IMR-90 (cell line): ENCODE measurements around the gene MYL4. TPM values are rescaled to one million over a fixed set of nuclear protein-coding genes. Genes with fewer than 3 reads are reported as not detected.

ENCODE experiments used
- ATAC-seq: fragments of 200-7000 bp; cut with Tn5 transposase; 2 replicates; pipeline ENCODE4 v1.9.1; 2020; ENCODE audit warnings: low read depth, mild to moderate bottlenecking, moderate library complexity
- BruUV-seq: library from RNA; stranded (reverse); fragments of 400-500 nt; replicated peaks from 2 replicates; lab custom pipeline; 2021; lab: Mats Ljungman, UMichigan
- CTCF ChIA-PET: fragments of 300-600 bp; formaldehyde crosslinking; extraction: SDS; loops from one replicate; lab custom pipeline; 2021; ENCODE audit warnings: antibody characterized with exemption; lab: Yijun Ruan, JAX
- POLR2A ChIA-PET: fragments of 300-600 bp; sonication (Branson Sonifier 250); formaldehyde crosslinking; loops from one replicate; lab custom pipeline; 2022; ENCODE audit warnings: antibody characterized with exemption; ENCODE audit not compliant: unreplicated experiment; lab: Charles Lee
- DNase-seq: peaks from one replicate; pipeline ENCODE4 v3.0.0; 2013
- H2AFZ ChIP-seq: replicated peaks from 2 replicates; pipeline ENCODE3; 2013; ENCODE audit warnings: low read length, mild to moderate bottlenecking; ENCODE audit not compliant: poor library complexity
- H2AK5ac ChIP-seq: 2 replicates; pipeline ENCODE4 v1.6.1; 2013; ENCODE audit warnings: low read depth, low read length, inconsistent platforms
- H2AK9ac ChIP-seq: replicated peaks from 2 replicates; pipeline ENCODE3; 2013; ENCODE audit warnings: mild to moderate bottlenecking, low read depth, low read length, moderate library complexity; ENCODE audit not compliant: poor library complexity
- H2BK120ac ChIP-seq: 2 replicates; pipeline ENCODE4 v1.6.1; 2013; ENCODE audit warnings: low read depth, low read length, inconsistent platforms
- H2BK15ac ChIP-seq: 3 replicates; pipeline ENCODE4 v1.6.1; 2013; ENCODE audit warnings: low read depth, low read length, inconsistent platforms
- H2BK20ac ChIP-seq: 2 replicates; pipeline ENCODE4 v1.6.1; 2013; ENCODE audit warnings: low read depth, mild to moderate bottlenecking, inconsistent platforms, low read length, moderate library complexity
- H2BK5ac ChIP-seq: 2 replicates; pipeline ENCODE4 v1.6.1; 2013; ENCODE audit warnings: mild to moderate bottlenecking, low read depth, low read length, inconsistent platforms; ENCODE audit not compliant: poor library complexity, severe bottlenecking
- H3K14ac ChIP-seq: replicated peaks from 2 replicates; pipeline ENCODE4 v1.6.1; 2013; ENCODE audit warnings: low read depth, low read length, inconsistent platforms
- H3K18ac ChIP-seq: 2 replicates; pipeline ENCODE4 v1.6.1; 2013; ENCODE audit warnings: low read depth, low read length, control low read depth
- H3K23ac ChIP-seq: 2 replicates; pipeline ENCODE4 v1.6.1; 2013; ENCODE audit warnings: low read depth, low read length, inconsistent platforms
- H3K27ac ChIP-seq: 2 replicates; pipeline ENCODE4 v1.5.1; 2013; ENCODE audit warnings: mild to moderate bottlenecking, control low read depth, low read length; ENCODE audit not compliant: insufficient read depth
- H3K27me3 ChIP-seq: 2 replicates; pipeline ENCODE4 v1.6.1; 2013; ENCODE audit warnings: low read length; ENCODE audit not compliant: control insufficient read depth, insufficient read depth
- H3K36me3 ChIP-seq: 2 replicates; pipeline ENCODE4 v1.6.1; 2013; ENCODE audit warnings: low read length, mixed read lengths; ENCODE audit not compliant: control insufficient read depth, insufficient read depth
- H3K4ac ChIP-seq: 2 replicates; pipeline ENCODE4 v1.6.1; 2013; ENCODE audit warnings: low read depth, low read length, inconsistent platforms
- H3K4me1 ChIP-seq: 2 replicates; pipeline ENCODE4 v1.6.1; 2013; ENCODE audit warnings: low read length, mixed read lengths; ENCODE audit not compliant: control insufficient read depth, insufficient read depth
- H3K4me2 ChIP-seq: 2 replicates; pipeline ENCODE4 v1.6.1; 2013; ENCODE audit warnings: low read depth, mild to moderate bottlenecking, control low read depth, low read length, moderate library complexity
- H3K4me3 ChIP-seq: 2 replicates; pipeline ENCODE4 v1.5.1; 2013; ENCODE audit warnings: low read depth, mild to moderate bottlenecking, control low read depth, low read length, moderate library complexity; ENCODE audit not compliant: insufficient read depth
- H3K56ac ChIP-seq: 2 replicates; pipeline ENCODE4 v1.6.1; 2013; ENCODE audit warnings: low read length, inconsistent platforms; ENCODE audit not compliant: insufficient read depth; ENCODE audit errors: extremely low read depth
- H3K79me1 ChIP-seq, 2 experiments: 2 replicates each; pipeline ENCODE4 v1.6.1; 2013; ENCODE audit warnings: low read length in 2 of 2, inconsistent platforms in 1 of 2, low read depth in 1 of 2
- H3K9ac ChIP-seq: 2 replicates; pipeline ENCODE4 v1.6.1; 2013; ENCODE audit warnings: low read depth, low read length, control low read depth
- H3K9me1 ChIP-seq: 2 replicates; pipeline ENCODE4 v1.6.1; 2013; ENCODE audit warnings: low read length, inconsistent platforms; ENCODE audit not compliant: insufficient read depth
- H3K9me3 ChIP-seq: 2 replicates; pipeline ENCODE4 v1.6.1; 2013; ENCODE audit warnings: low read length; ENCODE audit not compliant: control insufficient read depth, insufficient read depth
- H4K20me1 ChIP-seq: 2 replicates; pipeline ENCODE4 v1.6.1; 2013; ENCODE audit warnings: low read length, inconsistent platforms; ENCODE audit not compliant: insufficient read depth
- H4K5ac ChIP-seq: 2 replicates; pipeline ENCODE4 v1.6.1; 2013; ENCODE audit warnings: mild to moderate bottlenecking, low read depth, low read length, control low read depth
- H4K8ac ChIP-seq, 2 experiments: 2 replicates each; pipeline ENCODE4 v1.6.1; 2013; ENCODE audit warnings: low read depth in 2 of 2, low read length in 2 of 2, control low read depth in 1 of 2, inconsistent platforms in 1 of 2
- H4K91ac ChIP-seq: 2 replicates; pipeline ENCODE4 v1.6.1; 2013; ENCODE audit warnings: low read depth, low read length, inconsistent platforms; ENCODE audit not compliant: insufficient read depth
- BHLHE40 ChIP-seq: fragments of 150-350 bp; IDR thresholded peaks from 2 replicates; pipeline ENCODE4 v1.6.1; 2016; ENCODE audit warnings: mild to moderate bottlenecking, low read depth, low read length
- CEBPB ChIP-seq: IDR thresholded peaks from 2 replicates; pipeline ENCODE4 v1.6.1; 2012; ENCODE audit warnings: low read depth, low read length, improper control_type of control experiment
- CHD1 ChIP-seq: IDR thresholded peaks from 2 replicates; pipeline ENCODE4 v1.6.1; 2012; ENCODE audit warnings: low read depth, low read length, improper control_type of control experiment
- CTCF ChIP-seq: conservative IDR thresholded peaks from 2 replicates; pipeline ENCODE4 v1.5.1; 2012; ENCODE audit warnings: mild to moderate bottlenecking, low read depth, low read length, improper control_type of control experiment
- FOS ChIP-seq: fragments of 150-350 bp; IDR thresholded peaks from 2 replicates; pipeline ENCODE4 v1.6.1; 2016; ENCODE audit warnings: low read depth, low read length
- MAFK ChIP-seq: IDR thresholded peaks from 2 replicates; pipeline ENCODE4 v1.6.1; 2012; ENCODE audit warnings: low read depth, low read length, improper control_type of control experiment
- MAZ ChIP-seq: IDR thresholded peaks from 2 replicates; pipeline ENCODE4 v1.6.1; 2012; ENCODE audit warnings: low read depth, mild to moderate bottlenecking, low read length, improper control_type of control experiment, moderate library complexity, borderline replicate concordance
- NFE2L2 ChIP-seq: fragments of 150-350 bp; IDR thresholded peaks from 2 replicates; pipeline ENCODE4 v1.6.1; 2016; ENCODE audit warnings: low read depth, mild to moderate bottlenecking, low read length
- POLR2A ChIP-seq: IDR thresholded peaks from 2 replicates; pipeline ENCODE4 v1.6.1; 2012; ENCODE audit warnings: mild to moderate bottlenecking, low read depth, low read length
- RAD21 ChIP-seq: IDR thresholded peaks from 2 replicates; pipeline ENCODE4 v1.6.1; 2012; ENCODE audit warnings: low read length, improper control_type of control experiment
- RCOR1 ChIP-seq: IDR thresholded peaks from 2 replicates; pipeline ENCODE4 v1.6.1; 2012; ENCODE audit warnings: mild to moderate bottlenecking, low read length, improper control_type of control experiment; ENCODE audit not compliant: insufficient replicate concordance
- RFX5 ChIP-seq: IDR thresholded peaks from 2 replicates; pipeline ENCODE4 v1.8.0; 2012; ENCODE audit warnings: low read depth, mild to moderate bottlenecking, low read length, moderate library complexity
- SMC3 ChIP-seq: fragments of 150-350 bp; IDR thresholded peaks from 2 replicates; pipeline ENCODE4 v1.6.1; 2016; ENCODE audit warnings: low read depth, mild to moderate bottlenecking, antibody characterized with exemption, low read length, moderate library complexity
- WGBS, 2 experiments: methylation state at CpG; one replicate each; pipeline versions ENCODE4 v1.1.5 to v1.1.7; 2013; ENCODE audit warnings: missing lambda C conversion rate in 2 of 2; ENCODE audit not compliant: insufficient read length in 1 of 2; ENCODE audit errors: extremely low coverage in 2 of 2; 5-methylcytosine and 5-hydroxymethylcytosine counted together
- dilution Hi-C: fragments of 300-500 bp; cut with HindIII; formaldehyde crosslinking; loops from one replicate; pipeline ENCODE4 v1.14.3; 2018; ENCODE audit warnings: low sequenced_read_pairs; ENCODE audit not compliant: unreplicated experiment
- in situ Hi-C: fragments of 300-500 bp; cut with MboI; formaldehyde crosslinking; loops from 3 replicates; pipeline ENCODE4 v1.14.3; 2019; ENCODE audit warnings: low sequenced_read_pairs, inconsistent platforms, mixed read lengths
- intact Hi-C: fragments of 100-400 bp; cut with micrococcal nuclease; formaldehyde crosslinking; loops from 2 replicates; pipeline ENCODE4 v1.10.0; 2022
- polyA plus RNA-seq, 3 experiments: library from polyadenylated mRNA; depleted of rRNA; stranded (reverse); fragments of >200 nt; gene quantifications; 2 replicates each; pipeline ENCODE4 v1.2.3, GENCODE V29; 2012; ENCODE audit warnings: low replicate concordance in 1 of 3
- total RNA-seq: library from RNA; depleted of rRNA; stranded (reverse); fragments of >200 nt; gene quantifications from 2 replicates; pipeline ENCODE4 v1.2.3, GENCODE V29; 2012
- TF ChIP-seq, protein P1 (sequence below): fragments of 150-350 bp; IDR thresholded peaks from 2 replicates; pipeline ENCODE4 v1.6.1; 2017; ENCODE audit warnings: mild to moderate bottlenecking, antibody characterized with exemption, low read length, low read depth
- TF ChIP-seq, protein P2 (sequence below): fragments of 150-350 bp; IDR thresholded peaks from 2 replicates; pipeline ENCODE4 v1.6.1; 2016; ENCODE audit warnings: low read depth, mild to moderate bottlenecking, low read length, moderate library complexity, borderline replicate concordance

MYL4 gene
- total and polyA plus RNA-seq, 2 of the 4 experiments (the other 2 are of a cell fraction) = not detected

DNA sequence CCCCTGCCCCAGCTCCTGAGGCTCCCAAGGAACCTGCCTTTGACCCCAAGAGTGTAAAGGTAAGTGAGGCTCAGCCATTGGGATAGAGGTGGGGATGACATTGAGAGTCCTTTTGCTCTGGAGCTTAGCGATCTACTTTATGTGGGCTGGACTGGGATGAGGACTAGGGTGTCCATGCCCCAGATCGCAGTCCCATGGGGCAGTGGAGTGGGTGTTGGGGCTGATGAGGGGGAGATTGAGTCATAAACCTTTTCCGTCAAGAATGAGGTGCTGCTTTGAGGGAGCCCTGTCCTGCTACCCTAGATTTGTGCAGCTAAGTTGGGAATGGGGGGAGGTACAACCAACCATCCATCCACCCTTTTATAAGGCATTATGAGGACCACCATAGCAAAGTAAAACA, 351 bp downstream of the MYL4 start:
- H3K27ac ChIP-seq = no peak overlapping the region

More for the DNA sequence above, 351 bp downstream of the MYL4 start:
- Histone ChIP-seq H2BK20ac (no peak overlapping the region), H3K9me1 (peaks cover 15% of the 10 kb centered on the region), H3K9me3 (no peaks in the 10 kb centered on the region), H4K20me1 (no peaks in the 10 kb centered on the region), H4K5ac (no peak overlapping the region), H2BK5ac (no peak overlapping the region), H3K9ac (no peak overlapping the region), H3K18ac (no peak overlapping the region), H3K4ac (no peak overlapping the region), H2AK9ac (no peak overlapping the region), H3K79me1 (0 out of 4 replicates have a peak, but pooled peaks cover 0 to 3% of the 10 kb centered on the region in 2 experiments), H3K4me3 (no peak overlapping the region), H3K27me3 (peaks cover 8% of the 10 kb centered on the region), H3K4me2 (no peak overlapping the region), H2BK120ac (no peak overlapping the region), H2BK15ac (no peak overlapping the region; the same call in 2 of the 3 replicates), H3K23ac (no peak overlapping the region), H4K8ac (no peak overlapping the region), H2AFZ (no peak overlapping the region), H3K36me3 (no peaks in the 10 kb centered on the region), H4K91ac (no peak overlapping the region), H3K4me1 (peaks cover 20% of the 10 kb centered on the region), H3K14ac (no peak overlapping the region), H3K56ac (no peak overlapping the region), H2AK5ac (no peak overlapping the region)
- in situ Hi-C loops (no loop called here), dilution Hi-C loops (no loop called here), intact Hi-C loops (no loop called here)
- ATAC-seq (no peak), DNase-seq (no peak)
- TF ChIP-seq CTCF (no peak), SMC3 (no peak), MAFK (no peak), NFE2L2 (no peak), CHD1 (no peak), RFX5 (no peak), RCOR1 (no peak), POLR2A (no peak), FOS (no peak), RAD21 (no peak), MAZ (no peak), BHLHE40 (no peak), CEBPB (no peak)
- TF ChIP-seq, protein P1, sequence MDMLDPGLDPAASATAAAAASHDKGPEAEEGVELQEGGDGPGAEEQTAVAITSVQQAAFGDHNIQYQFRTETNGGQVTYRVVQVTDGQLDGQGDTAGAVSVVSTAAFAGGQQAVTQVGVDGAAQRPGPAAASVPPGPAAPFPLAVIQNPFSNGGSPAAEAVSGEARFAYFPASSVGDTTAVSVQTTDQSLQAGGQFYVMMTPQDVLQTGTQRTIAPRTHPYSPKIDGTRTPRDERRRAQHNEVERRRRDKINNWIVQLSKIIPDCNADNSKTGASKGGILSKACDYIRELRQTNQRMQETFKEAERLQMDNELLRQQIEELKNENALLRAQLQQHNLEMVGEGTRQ = no peak
- TF ChIP-seq, protein P2, sequence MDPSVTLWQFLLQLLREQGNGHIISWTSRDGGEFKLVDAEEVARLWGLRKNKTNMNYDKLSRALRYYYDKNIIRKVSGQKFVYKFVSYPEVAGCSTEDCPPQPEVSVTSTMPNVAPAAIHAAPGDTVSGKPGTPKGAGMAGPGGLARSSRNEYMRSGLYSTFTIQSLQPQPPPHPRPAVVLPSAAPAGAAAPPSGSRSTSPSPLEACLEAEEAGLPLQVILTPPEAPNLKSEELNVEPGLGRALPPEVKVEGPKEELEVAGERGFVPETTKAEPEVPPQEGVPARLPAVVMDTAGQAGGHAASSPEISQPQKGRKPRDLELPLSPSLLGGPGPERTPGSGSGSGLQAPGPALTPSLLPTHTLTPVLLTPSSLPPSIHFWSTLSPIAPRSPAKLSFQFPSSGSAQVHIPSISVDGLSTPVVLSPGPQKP = no peak
- WGBS, 2 experiments = 100% methylated on average over 1 of the region's 3 CpGs; no CpG with 5 or more reads in 1 of the 2 experiments
- no TSS peak for BruUV-seq
- CTCF ChIA-PET = no interaction called here
- POLR2A ChIA-PET = no interaction called here
